HL-60 (cell line): ENCODE measurements around the gene GBP2.

ENCODE experiments used
- DNase-seq, 2 experiments: peaks; one replicate each; pipeline ENCODE4 v3.0.0-alpha.2; 2010 to 2020; ENCODE audit warnings: low read depth in 1 of 2, low spot score in 1 of 2
- H3K27ac ChIP-seq: fragments of 250-450 bp; sonication (Bioruptor Pico); replicated peaks from 2 replicates; pipeline ENCODE4 v1.5.1; 2020; ENCODE audit warnings: mild to moderate bottlenecking, moderate library complexity
- H3K27me3 ChIP-seq: fragments of 250-450 bp; sonication (Bioruptor Pico); 2 replicates; pipeline ENCODE4 v1.5.1; 2021; ENCODE audit warnings: mild to moderate bottlenecking, moderate library complexity; ENCODE audit not compliant: insufficient read depth, poor library complexity, severe bottlenecking
- H3K4me3 ChIP-seq: replicated peaks from 2 replicates; pipeline ENCODE4 v1.5.1; 2011; ENCODE audit warnings: mild to moderate bottlenecking, control low read depth, low read length; ENCODE audit not compliant: insufficient read depth
- CTCF ChIP-seq: IDR thresholded peaks from one replicate; pipeline ENCODE4 v1.5.1; 2011; ENCODE audit warnings: low read length, control low read depth, inconsistent platforms; ENCODE audit not compliant: insufficient read depth
- GABPA ChIP-seq: IDR thresholded peaks from 2 replicates; pipeline ENCODE4 v1.6.1; 2012; ENCODE audit warnings: low read depth
- POLR2AphosphoS5 ChIP-seq: IDR thresholded peaks from 2 replicates; pipeline ENCODE4 v1.6.1; 2012; ENCODE audit warnings: low read depth
- REST ChIP-seq: IDR thresholded peaks from 2 replicates; pipeline ENCODE4 v1.6.1; 2012; ENCODE audit warnings: low read depth; ENCODE audit not compliant: insufficient replicate concordance
- SPI1 ChIP-seq: IDR thresholded peaks from 2 replicates; pipeline ENCODE4 v1.6.1; 2012; ENCODE audit warnings: low read depth, mild to moderate bottlenecking, borderline replicate concordance

Gene GBP2

GRCh38 chr1:89089962-89090361 is 36.0 kb downstream of the GBP2 start:
- Histone ChIP-seq H3K27me3 (no peaks in the 10 kb centered on the region), H3K27ac (no peak overlapping the region), H3K4me3 (no peak overlapping the region)
- no peak for TF ChIP-seq POLR2AphosphoS5
- TF ChIP-seq REST = no peak
- TF ChIP-seq GABPA = no peak
- no peak for TF ChIP-seq SPI1
- no peak for TF ChIP-seq CTCF
- no peak for DNase-seq

GRCh38 chr1:89088572-89088971 is 37.3 kb downstream of the GBP2 start:
- DNase-seq = no peak
- Histone ChIP-seq H3K4me3 (no peak overlapping the region), H3K27ac (no peak overlapping the region), H3K27me3 (no peaks in the 10 kb centered on the region)
- TF ChIP-seq CTCF (no peak), SPI1 (no peak), POLR2AphosphoS5 (no peak), REST (no peak), GABPA (no peak)

- H3K27me3 ChIP-seq = no peaks in the 10 kb centered on the region
- no peak for DNase-seq
- H3K27ac ChIP-seq = no peak overlapping the region
- no peak overlapping the region for H3K4me3 ChIP-seq
- TF ChIP-seq SPI1 (no peak), REST (no peak), POLR2AphosphoS5 (no peak), GABPA (no peak), CTCF (no peak)
Observed at GRCh38 chr1:89087241-89087640, 38.7 kb downstream of the GBP2 start.
